HS-5 (cell line): ENCODE results near the gene MYO3B.
"Not testable (repeated sequence)": the region's sequence is repeated elsewhere in the genome, so short reads cannot be mapped to it uniquely, and the experiment has no call there.

ENCODE experiments used
- DNase-seq: peaks from one replicate; pipeline ENCODE4 v3.0.0-alpha.2; 2012; ENCODE audit warnings: low read depth

MYO3B gene

DNA sequence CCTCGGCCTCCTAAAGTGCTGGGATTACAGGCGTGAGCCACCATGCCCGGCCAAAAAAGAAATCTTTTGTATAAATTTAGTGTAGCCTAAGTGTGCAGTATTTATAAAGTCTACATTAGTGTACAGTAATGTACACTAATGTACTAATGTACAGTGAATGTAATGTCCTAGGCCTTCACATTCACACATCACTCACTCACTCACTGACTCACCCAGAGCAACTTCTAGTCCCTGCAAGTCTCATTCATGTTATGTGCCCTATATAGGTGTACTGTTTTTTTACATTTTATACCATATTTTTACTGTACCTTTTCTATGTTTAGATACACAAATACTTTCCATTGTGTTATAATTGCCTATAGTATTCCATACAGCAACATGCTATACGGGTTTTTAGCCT, 254.9 kb downstream of the MYO3B start:
- no peak for DNase-seq

DNA sequence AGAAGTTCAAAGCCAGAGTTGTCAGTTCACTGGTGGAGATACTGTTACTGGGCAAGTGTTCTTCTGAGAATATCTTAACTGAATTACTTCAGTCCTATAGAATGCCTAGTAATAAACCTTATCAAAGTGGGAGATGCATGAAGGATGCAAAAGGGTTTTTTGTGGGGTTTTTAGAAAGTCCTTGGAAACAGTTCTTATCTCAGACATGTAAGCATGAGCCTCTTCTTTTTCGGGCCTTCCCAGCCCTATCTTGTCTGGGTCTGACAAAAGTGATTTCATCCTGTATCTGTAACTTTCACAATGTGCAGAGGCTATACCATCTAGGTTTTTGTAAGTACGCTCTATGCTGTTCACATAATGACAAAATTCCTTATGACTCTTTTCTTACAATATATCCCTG, 255.5 kb downstream of the MYO3B start:
- DNase-seq, result no peak

DNA sequence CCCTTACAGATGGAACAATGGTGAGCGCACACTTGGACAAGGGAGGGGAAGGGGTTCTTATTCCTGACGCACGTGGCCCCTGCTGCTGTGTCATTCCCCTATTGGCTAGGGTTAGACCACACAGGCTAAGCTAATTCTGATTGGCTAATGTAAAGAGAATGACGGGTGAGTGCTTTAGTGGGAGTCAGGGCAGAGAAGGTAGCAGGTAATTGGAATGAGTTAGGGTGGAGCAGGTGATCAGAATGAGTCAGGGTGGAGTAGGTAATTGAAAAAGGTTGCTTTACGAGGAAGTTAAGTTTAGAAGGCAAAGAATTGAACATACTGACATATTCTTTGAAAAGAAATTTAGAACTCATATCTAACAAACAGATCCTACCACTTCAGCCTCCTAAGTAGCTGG, 256.4 kb downstream of the MYO3B start:
- DNase-seq, result not testable (repeated sequence)

DNA sequence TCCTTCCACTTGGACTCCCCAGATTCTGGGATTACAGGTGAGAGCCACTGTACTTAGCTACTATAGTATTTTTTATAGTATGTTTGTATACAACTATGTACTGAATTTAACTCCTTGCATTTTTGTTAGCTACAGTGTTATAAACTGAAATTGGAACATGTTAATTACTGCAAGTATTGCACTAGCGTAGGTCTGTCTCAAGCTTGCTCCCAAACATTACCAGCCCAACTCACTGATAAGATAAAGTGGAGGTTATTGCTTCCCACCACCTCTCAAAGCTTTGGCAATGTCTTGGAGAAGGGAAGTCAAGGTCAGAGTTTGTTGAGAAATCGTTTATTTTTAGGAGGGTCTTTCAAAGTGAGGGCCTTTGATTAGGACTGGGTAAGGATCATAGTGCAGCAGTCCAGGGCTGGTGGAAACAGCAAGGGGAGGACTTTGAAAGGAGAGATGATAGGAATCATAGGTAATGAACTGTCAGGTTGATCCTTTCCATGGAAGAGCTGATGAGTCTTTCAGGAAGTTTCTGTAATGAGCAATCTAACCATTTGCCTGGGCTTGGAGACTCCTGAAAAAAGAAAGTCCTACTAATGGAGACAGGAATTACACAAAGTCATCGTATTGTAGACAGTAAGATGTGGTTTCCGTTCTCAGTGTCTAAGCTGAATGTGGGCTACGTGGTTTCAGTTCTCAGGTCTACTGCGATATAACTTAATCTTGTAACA, 257.1 kb downstream of the MYO3B start:
- no peak for DNase-seq

DNA sequence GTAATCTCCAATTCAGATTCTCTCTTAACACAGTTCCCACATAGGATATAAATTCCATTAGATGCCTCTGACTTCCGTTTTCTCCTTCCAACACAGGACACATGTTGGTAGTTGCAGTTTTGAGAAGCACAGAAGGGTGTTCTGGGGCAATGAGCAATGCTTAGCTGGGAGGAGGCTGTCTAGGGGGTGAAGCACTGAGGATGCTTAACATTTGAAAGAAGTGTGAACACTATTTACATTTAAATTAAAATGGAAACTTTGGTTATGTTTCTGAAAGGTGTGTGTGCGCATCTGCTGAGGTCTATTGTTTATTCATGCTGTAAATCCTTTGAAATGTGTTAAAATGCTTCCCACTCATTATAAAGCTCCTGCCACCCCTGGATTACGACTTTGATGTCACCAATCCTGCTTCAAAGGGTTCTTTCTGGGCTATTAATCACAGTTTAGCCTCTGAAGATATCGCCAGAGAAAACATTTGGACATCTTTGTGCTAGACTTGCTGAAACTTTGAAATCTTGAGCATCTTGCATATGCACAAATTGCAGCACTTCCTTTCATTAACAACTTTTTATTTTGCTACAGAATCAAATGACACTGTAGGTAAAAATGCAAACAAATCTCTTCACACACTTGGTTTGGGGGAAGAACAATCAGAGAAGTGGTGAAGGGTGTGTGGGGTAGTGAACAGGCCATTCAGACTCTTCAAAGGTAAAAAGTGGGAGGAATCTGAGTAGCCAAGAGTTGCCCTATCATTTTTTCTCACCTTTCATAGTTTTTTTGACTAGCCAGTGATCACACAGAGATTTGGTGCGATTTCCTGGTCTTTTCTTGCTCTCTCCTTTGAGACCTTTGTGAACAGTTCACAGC, 258.4 kb downstream of the MYO3B start:
- DNase-seq, result no peak

DNA sequence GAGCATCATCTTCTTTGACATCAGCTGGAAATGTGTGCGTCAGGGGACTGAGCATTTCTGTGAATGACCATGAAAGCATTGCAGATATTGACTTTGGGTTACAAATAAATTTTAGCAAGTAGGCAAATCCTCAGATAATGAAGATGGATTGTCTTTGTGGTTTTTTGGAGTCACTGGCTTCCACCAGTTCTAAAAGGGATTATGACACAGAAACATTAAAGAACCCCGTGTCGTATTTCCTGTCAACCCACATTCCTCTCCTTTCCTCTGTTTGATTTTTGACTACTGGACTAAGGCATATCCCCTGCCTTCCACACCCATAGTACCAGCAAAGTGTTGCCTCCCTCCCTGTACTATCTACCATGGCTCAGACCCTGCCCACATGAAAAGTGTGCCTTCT, 268.1 kb downstream of the MYO3B start:
- no peak for DNase-seq

DNA sequence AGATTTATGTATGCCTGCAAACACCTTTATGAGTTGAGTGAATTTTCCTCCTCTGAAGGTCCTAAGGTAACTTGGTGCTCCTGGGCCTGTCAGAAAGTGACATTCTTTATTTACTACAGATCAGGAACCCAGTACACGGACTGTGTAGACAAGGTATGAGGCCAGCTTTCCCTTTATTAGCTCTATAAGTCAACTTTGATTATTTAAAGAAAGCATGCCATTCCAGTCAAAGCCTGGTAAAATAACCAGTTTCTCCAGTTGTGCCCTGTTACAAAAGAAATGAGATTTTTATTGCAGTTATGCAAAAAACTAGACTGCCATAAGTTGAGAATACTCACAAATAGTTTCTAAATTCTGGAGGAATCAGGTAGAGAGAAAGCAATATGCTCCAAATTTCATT, 271.1 kb downstream of the MYO3B start:
- DNase-seq, result no peak

DNA sequence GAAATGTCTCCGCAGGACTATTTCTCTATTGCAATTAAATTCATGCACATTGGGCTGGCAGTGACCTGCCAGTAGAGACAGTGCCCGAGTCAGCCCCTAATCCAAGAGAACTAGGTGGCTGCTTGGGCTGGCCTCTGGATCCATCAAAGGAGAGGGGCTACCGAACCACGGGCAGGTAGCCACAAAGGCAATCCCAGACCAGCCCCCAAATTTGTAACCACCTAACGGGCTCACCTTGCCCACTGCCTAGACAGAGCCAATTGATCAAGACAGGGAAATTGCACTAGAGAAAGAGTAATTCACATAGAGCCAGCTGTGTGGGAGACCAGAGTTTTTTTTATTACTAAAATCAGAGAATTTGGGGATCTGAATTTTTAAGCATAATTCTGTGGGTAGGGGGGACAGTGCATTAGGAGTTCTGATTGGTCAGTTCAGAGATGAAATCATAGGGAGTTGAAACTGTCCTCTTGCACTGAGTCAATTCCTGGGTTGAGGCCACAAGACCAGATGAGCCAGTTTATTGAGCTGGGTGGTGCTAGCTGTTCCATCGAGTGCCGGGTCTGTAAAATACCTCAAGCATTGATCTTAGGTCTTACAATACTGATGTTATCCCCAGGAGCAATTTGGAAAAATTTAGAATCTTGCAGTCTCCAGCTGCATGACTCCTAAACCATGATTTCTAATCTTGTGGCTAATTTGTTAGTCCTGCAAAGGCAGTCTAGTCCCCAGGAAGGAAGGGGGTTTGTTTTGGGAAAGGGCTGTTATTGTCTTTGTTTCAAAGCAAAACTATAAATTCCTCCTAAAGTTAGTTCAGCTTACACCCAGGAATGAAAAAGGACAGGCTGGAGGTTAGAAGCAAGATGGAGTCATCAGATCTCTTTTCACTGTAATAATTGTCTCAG, 276.8 kb downstream of the MYO3B start:
- DNase-seq, result no peak

DNA sequence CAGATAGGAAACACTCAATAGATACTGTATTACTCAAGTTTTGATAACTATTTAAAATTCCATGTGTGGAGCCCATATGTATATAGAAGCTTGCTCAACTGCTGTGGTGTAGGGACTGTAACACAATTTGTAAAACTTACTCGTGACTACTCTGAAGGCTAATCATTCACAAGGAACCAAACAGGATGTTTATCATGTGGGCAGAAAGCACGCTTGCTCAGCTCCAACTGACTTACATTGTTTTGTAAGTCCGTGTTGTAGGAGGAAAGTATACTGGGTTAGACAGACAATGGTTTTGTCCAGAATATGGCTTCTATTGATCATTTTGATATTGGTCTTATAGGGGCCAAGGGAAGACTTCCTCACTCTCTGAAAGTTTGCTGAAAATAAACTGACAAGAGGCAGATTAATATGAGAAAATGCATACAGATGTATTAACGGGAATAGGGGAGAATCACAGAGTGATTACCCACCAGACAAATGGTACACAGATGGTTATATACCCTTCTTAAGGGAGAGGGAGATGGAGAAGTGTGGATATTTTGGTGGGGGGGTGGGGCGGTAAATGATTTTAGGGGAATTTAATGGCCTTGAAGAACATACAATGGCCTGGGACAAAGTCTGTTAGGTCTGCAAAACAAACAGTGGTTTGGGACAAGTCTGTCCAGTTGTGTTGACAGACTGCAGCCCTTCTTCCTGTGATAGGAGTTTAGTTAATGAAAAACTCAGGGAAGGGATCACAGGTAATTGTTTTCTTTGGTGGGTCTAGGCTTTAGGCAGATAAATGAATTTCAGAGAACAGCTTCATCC, 277.9 kb downstream of the MYO3B start:
- DNase-seq, result peak; percentile 18

DNA sequence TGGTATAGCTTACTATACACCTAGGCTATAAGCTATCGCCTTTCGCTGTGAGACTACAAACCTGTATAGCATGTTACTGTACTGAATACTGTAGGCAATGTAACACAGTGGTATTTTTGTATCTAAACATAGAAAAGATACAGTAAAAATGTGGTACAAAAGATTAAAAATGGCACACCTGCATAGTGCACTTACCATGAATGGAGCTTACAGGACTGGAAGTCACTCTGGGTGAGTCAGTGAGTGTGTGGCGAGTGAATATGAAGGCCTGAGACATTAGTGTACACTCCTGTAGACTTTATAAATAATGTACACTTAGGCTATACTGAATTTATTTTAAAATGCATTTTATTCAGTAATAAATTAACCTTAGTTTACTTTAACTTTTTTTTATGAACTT, 279.0 kb downstream of the MYO3B start:
- DNase-seq, result no peak

DNA sequence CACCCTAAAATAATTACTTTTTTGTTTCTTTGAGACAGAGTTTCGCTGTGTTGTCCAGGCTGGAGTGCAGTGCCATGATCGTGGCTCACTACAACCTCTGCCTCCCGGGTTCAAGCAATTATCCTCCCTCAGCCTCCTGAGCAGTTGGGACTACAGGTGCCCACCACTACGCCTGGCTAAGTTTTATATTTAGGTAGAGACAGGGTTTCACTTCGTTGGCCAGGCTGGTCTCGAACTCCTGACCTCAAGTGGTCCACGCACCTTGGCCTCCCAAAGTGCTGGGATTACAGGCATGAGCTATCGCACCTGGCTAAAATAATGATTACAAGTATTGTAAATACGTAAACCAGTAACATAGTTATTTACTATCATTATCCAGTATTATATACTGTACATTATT, 279.8 kb downstream of the MYO3B start:
- no peak for DNase-seq

DNA sequence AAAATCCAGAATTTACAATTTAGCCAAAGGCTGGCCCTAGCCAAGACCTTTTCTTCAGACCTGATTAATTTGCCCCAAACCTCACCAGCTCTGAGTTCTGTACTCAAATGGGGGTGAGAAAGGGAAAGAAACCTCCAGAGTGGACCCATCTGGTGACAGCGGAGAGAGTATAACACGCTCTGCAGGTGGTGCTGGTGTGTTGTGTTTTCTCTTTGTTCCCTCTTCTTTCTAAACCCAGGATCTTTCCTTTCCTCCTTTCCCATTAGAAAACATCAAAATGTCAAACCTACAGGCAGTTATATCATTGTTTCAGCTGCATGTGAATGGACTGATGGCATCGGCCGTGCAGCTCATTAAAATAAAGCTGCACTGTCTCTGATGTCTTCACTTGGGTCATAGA, 283.9 kb downstream of the MYO3B start:
- DNase-seq, result no peak

DNA sequence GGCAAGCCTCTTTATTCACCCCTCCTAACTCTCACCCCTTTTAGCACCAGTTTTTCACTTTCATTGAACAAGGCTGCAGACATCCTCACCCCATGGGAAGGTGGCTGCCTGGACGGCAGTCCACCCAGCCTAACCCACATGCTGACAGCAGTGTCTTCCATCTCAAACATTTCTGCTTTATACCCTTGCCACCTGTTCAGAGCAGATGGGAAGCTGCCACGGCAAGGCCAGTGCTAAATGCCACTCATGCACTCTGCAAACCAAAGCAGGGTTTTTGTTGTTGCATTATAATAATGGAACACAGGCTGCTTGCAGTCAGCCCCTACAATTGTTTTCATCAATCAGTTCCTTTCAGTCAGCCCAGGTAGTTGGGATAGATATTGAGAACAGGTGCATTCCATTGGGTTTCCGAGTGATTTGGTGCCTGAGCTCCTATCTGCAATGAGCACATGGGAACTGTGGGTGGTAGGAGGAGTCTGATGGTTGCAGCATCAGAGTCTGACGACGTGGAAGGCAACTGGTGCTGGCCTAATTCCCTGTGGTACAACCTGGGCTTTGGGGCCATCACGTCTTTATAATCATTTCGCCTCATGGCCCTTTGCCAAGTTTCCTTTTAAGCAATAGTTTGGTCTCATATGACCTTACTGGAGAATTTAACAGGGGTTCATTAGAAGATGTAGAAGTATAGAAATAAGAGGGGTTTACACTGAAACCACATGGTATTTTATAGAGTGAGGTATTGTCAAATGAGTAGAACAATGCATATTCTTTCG, 284.7 kb downstream of the MYO3B start:
- DNase-seq, result no peak

DNA sequence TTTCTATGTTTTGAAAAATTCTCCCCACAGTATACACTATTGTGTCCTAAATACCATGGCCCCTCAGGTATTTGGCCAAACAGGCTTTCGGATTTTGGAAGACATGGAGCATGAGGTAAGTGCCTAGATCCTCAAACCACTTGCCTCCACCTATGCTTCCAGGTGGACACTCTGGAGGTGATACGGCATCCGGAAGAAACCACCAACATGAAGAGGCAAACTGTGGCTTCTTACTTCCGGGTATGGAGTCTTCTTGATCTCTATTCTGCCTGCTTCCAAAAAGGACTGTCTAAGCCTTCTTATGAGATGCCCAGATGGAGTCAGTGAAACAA, 285.2 kb downstream of the MYO3B start:
- no peak for DNase-seq

DNA sequence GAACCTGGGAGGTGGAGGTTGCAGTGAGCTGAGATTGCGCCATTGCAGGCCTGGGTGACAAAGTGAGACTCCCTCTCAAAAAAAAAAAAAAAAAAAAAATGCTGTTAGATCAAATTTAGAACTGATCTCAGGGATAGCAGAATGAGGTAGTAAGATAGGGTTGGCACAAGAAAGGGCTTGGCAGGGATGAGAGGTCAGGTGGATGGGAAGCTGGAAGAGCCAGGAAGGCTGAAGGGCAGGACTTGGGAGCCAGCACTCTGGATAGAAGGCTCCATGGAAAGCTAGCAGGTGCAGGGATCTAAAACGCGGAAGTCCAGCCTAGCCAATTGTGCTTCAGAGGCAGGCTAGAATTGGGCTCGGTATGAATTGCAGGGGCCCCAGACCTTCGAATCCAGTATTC, 286.3 kb downstream of the MYO3B start:
- no peak for DNase-seq

DNA sequence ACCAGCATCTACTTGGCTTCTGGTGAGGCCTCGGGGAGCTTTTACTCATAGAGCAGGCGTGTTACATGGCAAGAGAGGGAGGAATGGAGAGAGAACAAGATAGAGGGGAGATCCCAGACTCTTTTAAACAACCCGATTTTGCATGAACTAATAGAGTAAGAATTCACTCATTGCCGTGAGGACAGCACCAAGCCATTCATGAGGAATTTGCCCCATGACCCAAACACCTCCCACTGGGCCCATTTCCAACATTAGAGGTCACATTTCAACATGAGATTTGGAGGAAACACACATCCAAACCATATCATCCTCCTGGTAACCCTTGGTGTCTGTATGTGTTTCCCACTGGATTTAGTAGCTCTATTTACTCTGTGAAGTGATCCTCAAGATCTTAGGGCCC, 287.3 kb downstream of the MYO3B start:
- DNase-seq, result peak; percentile 49

DNA sequence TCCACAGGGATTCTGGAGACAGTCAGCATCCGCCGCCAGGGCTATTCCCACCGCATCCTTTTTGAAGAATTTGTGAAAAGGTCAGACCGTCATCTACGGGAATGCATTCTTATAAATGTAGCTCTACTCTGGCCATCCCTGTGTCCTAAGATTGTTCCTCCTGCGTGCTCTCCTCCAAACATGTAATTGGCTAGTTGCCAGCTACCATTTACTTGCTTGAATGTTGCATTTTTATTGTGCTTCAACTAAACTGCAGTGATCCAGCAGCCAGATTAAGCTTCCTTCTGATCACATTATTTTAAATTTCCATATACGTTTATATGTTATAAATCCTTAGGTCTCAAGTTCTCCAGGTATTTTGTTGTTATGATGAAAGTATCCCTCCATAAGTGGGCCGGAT, 288.7 kb downstream of the MYO3B start:
- DNase-seq, result no peak

DNA sequence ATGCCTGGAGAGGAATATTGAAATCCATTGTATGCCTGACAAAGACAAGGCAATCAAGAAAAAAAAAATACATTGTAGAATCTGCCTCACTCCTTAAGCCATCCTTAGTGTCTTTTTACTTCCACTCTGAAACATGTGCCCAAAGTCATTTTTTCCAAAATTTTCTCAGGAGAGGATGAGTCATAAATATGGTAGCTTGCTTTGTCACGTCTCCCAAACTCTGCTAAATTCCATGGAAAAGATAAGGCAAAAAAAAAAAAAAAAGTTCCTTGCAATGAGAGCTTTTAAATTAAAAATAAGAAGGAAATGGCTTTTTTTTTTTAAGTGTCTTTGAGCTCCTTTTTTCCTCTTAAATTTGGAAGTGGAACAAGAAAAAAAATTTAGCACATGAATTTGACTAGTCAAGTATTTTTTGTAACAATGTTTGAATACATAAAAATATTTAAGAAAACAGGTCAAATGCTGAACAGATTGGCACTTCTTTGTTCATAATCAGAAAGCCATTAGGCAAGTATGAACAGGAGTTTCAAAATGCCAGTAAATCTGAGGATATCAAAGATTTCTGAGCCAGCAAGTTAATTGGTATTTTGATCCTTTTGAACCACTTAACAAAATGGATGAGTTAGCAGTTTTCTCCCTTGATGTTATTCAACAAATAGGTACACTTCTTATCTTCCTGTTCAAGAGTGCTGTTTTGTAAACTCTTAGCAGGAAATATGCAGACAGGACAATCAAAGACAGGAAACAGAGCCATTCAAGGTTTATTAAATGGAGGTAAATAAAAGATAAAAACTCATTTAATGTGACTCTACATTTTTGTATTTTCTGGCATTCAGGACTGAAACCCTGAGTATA, 289.8 kb downstream of the MYO3B start:
- peak; percentile 67 for DNase-seq

DNA sequence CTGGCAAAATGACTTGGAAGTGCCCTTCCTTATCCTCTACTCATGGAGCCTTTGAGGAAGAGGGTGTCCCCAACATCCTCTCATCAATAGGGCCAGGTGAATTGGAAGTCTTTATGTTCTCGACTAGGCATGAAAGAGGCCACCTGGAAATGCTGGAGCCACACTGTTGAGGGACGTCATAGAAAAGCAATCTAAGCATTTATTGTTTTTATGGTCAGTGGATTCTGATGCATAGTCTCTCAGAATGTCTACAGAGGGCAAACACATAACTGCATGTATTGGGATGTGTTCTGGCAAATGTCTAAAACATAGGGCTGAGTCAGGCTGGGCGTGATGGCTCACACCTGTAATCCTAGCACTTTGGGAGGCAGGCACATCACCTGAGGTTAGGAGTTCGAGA, 290.6 kb downstream of the MYO3B start:
- DNase-seq, result no peak

DNA sequence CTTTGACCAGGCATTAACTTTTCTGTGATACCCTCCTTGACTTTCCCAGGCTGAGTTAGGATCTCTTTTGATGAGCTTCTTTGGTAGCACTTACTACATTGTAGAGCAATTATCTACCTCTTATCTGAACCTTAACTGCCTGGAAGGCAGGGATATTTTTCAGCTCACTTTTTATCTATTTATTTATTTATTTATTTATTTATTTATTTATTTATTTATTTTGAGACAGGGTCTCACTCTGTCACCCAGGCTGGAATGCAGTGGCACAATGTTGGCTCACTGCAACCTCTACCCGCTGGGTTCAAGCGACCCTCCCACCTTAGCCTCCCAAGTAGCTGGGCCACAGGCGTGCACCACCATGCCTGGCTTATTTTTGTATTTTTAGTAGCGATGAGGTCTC, 294.6 kb downstream of the MYO3B start:
- not testable (repeated sequence) for DNase-seq
